Esophagus muscularis mucosa (tissue), 4 donors: ENCODE data around the gene RAP2B.

Experiments
- CTCF ChIP-seq, 3 experiments: fragments of 200-600 bp in 2 of 3; fragments of 450-650 bp in 1 of 3; sonication (generic) in 2 of 3; IDR thresholded peaks; one replicate each; pipeline ENCODE4 v1.5.1; 2017 to 2019; ENCODE audit warnings: antibody characterized with exemption in 3 of 3, mild to moderate bottlenecking in 2 of 3, moderate library complexity in 1 of 3
- EP300 ChIP-seq: sonication (generic); formaldehyde crosslinking; IDR thresholded peaks from one replicate; pipeline ENCODE4 v1.6.1; 2017; ENCODE audit warnings: antibody characterized with exemption
- POLR2A ChIP-seq: fragments of 450-650 bp; IDR thresholded peaks from one replicate; pipeline ENCODE4 v1.6.1; 2017; ENCODE audit warnings: antibody characterized with exemption, moderate library complexity, mild to moderate bottlenecking, low read depth

DNA sequence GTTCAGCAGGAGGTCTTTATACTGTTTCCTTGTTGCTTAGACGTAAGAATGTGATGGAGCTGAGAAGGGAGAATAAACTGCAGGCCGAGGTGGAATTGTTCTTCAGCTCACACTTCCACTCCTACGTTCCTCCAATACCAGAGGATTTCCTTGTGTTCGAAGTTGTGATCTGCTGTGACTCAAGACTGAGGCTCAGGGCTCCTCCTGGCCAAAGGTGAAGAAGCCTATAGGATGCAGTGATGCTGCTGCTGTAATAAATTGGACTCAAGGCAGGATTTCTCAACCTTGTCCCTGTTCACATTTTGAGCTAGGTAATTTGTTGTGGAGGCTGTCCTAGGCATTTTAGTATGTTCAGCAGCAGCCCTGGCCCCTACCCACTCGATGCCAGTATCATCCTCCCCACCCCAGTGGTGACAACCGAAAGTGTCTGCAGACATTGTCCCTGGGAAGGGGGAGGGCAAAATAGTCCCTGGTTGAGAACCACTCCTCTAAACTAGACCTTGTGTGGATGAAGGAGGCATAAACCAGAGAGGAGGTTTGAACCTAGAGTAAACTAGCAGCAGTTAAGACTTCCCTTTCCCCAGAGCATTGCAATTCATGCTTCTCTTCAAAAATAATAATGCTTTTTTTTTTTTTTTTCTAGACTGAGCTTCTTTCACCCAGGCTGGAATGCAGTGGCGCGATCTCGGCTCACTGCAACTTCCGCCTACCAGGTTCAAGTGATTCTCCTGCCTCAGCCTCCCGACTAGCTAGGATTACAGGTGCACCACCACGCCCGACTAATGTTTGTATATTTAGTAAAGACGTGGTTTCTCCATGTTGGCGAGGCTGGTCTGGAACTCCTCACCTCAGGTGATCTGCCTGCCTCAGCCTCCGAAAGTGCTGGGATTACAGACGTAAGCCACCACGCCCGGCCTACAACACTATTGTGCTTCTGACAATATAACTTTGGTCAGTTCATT, 11.1 kb downstream of the RAP2B start:
- TF ChIP-seq POLR2A: no peak
- no peak for TF ChIP-seq CTCF (IDR thresholded peaks at IDR 0.05)
- no peak for TF ChIP-seq EP300
